ENCODE results near the gene CCKAR. TPM values are rescaled to one million over a fixed set of nuclear protein-coding genes. Genes with fewer than 3 reads are reported as not detected.

Gene CCKAR
- total RNA-seq, 2 donors from 2014 or later: 1.2 TPM; not detected in 1

GRCh38 chr4:26471890-26472289 is 18.4 kb downstream of the CCKAR start:
- H3K9me3 ChIP-seq: no peaks in the 10 kb centered on the region
- no peaks in the 10 kb centered on the region for H3K36me3 ChIP-seq
- no peaks in the 10 kb centered on the region for H3K27me3 ChIP-seq (replicated peaks; ENCODE audit: insufficient read depth)
- no peak overlapping the region for H3K4me3 ChIP-seq
- no peaks in the 10 kb centered on the region for H3K4me1 ChIP-seq (ENCODE audit: control insufficient read depth in 1 of 2, low read depth in 2 of 2)
- no peak for DNase-seq (ENCODE audit: low spot score)
- no peak overlapping the region for H3K27ac ChIP-seq
- ATAC-seq (ENCODE audit: insufficient number of reproducible peaks, low FRiP score, low read depth): no peak
- TF ChIP-seq CTCF (IDR thresholded peaks at IDR 0.05): no peak

- TF ChIP-seq CTCF (IDR thresholded peaks at IDR 0.05): no peak
- DNase-seq (ENCODE audit: low spot score) (no peak), ATAC-seq (ENCODE audit: insufficient number of reproducible peaks, low FRiP score, low read depth) (no peak)
- Histone ChIP-seq H3K27me3 (replicated peaks; ENCODE audit: insufficient read depth) (no peaks in the 10 kb centered on the region), H3K4me3 (no peak overlapping the region), H3K36me3 (no peaks in the 10 kb centered on the region), H3K27ac (no peak overlapping the region), H3K4me1 (ENCODE audit: control insufficient read depth in 1 of 2, low read depth in 2 of 2) (no peaks in the 10 kb centered on the region), H3K9me3 (no peaks in the 10 kb centered on the region)
These were observed 21.3 kb downstream of the CCKAR start for GRCh38 chr4:26468977-26469376.

GRCh38 chr4:26468283-26468949 is 21.9 kb downstream of the CCKAR start:
- ATAC-seq (ENCODE audit: insufficient number of reproducible peaks, low FRiP score, low read depth) (no peak), DNase-seq (ENCODE audit: low spot score) (no peak)
- Histone ChIP-seq H3K36me3 (no peaks in the 10 kb centered on the region), H3K4me3 (no peak overlapping the region), H3K9me3 (no peaks in the 10 kb centered on the region), H3K4me1 (ENCODE audit: control insufficient read depth in 1 of 2, low read depth in 2 of 2) (no peaks in the 10 kb centered on the region), H3K27me3 (replicated peaks; ENCODE audit: insufficient read depth) (no peaks in the 10 kb centered on the region), H3K27ac (no peak overlapping the region)
- no peak for TF ChIP-seq CTCF (IDR thresholded peaks at IDR 0.05)

GRCh38 chr4:26467724-26468123 is 22.6 kb downstream of the CCKAR start:
- H3K27ac ChIP-seq: no peak overlapping the region
- no peak for ATAC-seq (ENCODE audit: insufficient number of reproducible peaks, low FRiP score, low read depth)
- no peak overlapping the region for H3K4me3 ChIP-seq
- H3K9me3 ChIP-seq: no peaks in the 10 kb centered on the region
- H3K36me3 ChIP-seq: no peaks in the 10 kb centered on the region
- no peaks in the 10 kb centered on the region for H3K27me3 ChIP-seq (replicated peaks; ENCODE audit: insufficient read depth)
- DNase-seq (ENCODE audit: low spot score): no peak
- H3K4me1 ChIP-seq (ENCODE audit: control insufficient read depth in 1 of 2, low read depth in 2 of 2): no peaks in the 10 kb centered on the region
- TF ChIP-seq CTCF (IDR thresholded peaks at IDR 0.05): no peak

- ATAC-seq (ENCODE audit: insufficient number of reproducible peaks, low FRiP score, low read depth): no peak
These were observed 23.6 kb downstream of the CCKAR start for GRCh38 chr4:26466578-26467270.

More at GRCh38 chr4:26466578-26467270, 23.6 kb downstream of the CCKAR start:
- H3K27ac ChIP-seq: no peak overlapping the region
- H3K4me3 ChIP-seq: no peak overlapping the region
- H3K4me1 ChIP-seq (ENCODE audit: control insufficient read depth in 1 of 2, low read depth in 2 of 2): no peaks in the 10 kb centered on the region
- no peak for DNase-seq (ENCODE audit: low spot score)
- no peaks in the 10 kb centered on the region for H3K36me3 ChIP-seq
- no peak for TF ChIP-seq CTCF (IDR thresholded peaks at IDR 0.05)
- H3K9me3 ChIP-seq: no peaks in the 10 kb centered on the region
- H3K27me3 ChIP-seq (replicated peaks; ENCODE audit: insufficient read depth): no peaks in the 10 kb centered on the region
